ENCODE data around the gene RBM19.

DNA sequence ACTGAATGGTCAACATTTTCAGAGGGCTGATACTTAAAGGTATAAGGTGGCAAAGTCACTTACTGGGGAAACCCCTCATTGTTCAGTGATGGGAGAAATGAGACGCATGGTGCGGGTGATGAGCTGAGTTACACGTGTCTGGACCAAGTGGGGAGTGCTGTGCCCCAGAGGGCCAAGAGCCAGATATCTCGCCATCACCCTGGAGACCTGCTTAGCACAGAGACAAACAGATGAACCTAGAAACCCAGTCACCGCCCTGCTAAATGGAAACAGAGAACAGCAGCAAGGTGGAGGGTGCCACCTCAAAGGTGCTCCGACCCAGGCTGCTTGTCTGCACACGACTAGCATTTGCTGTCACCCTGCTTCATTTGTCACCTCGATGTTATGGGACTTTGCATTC is 92.4 kb downstream of the RBM19 start:
- TF ChIP-seq, protein P1, sequence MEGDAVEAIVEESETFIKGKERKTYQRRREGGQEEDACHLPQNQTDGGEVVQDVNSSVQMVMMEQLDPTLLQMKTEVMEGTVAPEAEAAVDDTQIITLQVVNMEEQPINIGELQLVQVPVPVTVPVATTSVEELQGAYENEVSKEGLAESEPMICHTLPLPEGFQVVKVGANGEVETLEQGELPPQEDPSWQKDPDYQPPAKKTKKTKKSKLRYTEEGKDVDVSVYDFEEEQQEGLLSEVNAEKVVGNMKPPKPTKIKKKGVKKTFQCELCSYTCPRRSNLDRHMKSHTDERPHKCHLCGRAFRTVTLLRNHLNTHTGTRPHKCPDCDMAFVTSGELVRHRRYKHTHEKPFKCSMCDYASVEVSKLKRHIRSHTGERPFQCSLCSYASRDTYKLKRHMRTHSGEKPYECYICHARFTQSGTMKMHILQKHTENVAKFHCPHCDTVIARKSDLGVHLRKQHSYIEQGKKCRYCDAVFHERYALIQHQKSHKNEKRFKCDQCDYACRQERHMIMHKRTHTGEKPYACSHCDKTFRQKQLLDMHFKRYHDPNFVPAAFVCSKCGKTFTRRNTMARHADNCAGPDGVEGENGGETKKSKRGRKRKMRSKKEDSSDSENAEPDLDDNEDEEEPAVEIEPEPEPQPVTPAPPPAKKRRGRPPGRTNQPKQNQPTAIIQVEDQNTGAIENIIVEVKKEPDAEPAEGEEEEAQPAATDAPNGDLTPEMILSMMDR (conservative IDR thresholded peaks at IDR 0.05; ENCODE audit: low read depth, low read length): no peak
- TF ChIP-seq EZH2 (IDR thresholded peaks at IDR 0.05; ENCODE audit: low read length, unreplicated experiment) (no peak), EZH2phosphoT487 (IDR thresholded peaks at IDR 0.05; ENCODE audit: borderline replicate concordance, low read length) (no peak)

Data from PC-3 (cell line).